Ectodermal cell (in vitro differentiated cells): Measurements from ENCODE around the gene RDH5.

Experiments
- H3K27ac ChIP-seq: 2 replicates; pipeline ENCODE4 v1.7.0; 2013; ENCODE audit warnings: mild to moderate bottlenecking, low read depth, low read length; ENCODE audit not compliant: insufficient read depth, poor library complexity, severe bottlenecking
- H3K27me3 ChIP-seq: 2 replicates; pipeline ENCODE4 v1.7.0; 2013; ENCODE audit warnings: mild to moderate bottlenecking, low read length; ENCODE audit not compliant: insufficient read depth, control insufficient read depth, poor library complexity, severe bottlenecking
- H3K36me3 ChIP-seq: one replicate; pipeline ENCODE4 v1.7.0; 2013; ENCODE audit warnings: low read length; ENCODE audit not compliant: control insufficient read depth, insufficient read depth
- H3K4me1 ChIP-seq: one replicate; pipeline ENCODE4 v1.7.0; 2013; ENCODE audit warnings: low read length; ENCODE audit not compliant: control insufficient read depth, insufficient read depth
- H3K4me3 ChIP-seq: 2 replicates; pipeline ENCODE4 v1.7.0; 2013; ENCODE audit warnings: low read depth, low read length, control low read depth; ENCODE audit not compliant: insufficient read depth
- H3K9me3 ChIP-seq: 2 replicates; pipeline ENCODE4 v1.7.0; 2013; ENCODE audit warnings: mild to moderate bottlenecking, low read length, moderate library complexity; ENCODE audit not compliant: control insufficient read depth
- WGBS, 2 experiments: methylation state at CpG; one replicate each; pipeline ENCODE4 v1.1.7; 2013; ENCODE audit warnings: missing lambda C conversion rate in 2 of 2; 5-methylcytosine and 5-hydroxymethylcytosine counted together

The RDH5 gene

DNA sequence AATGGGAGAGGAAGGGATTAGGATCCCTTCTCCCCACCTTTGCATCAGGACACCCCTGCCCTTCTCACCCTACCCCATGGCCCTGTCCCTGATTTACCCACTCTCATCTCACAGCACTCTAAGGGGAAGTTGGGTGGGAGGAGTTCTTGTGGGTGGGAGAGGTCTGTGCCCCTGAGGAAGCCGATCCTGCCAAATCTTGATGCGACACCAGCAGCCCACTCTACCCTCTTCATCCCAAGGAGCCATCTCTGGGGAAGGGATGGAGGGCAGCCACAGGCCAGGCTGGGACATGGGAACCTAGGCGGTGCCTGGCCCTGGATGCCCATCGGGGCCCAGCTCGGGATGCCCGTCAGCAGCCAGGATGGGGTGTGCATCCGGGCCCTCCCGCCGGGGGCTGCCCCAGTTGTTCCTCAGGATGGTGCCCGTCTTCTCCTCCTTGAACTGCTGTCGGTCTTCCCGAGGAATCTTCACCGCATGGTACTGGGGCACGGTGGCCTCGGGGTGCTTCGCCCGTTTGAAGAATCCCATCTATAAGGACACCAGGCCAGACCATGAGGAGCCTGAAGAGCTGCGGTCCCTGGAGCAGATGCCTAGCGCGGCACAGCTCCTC is 35.3 kb upstream of the RDH5 start:
- no peaks in the 10 kb centered on the region for H3K9me3 ChIP-seq
- no peak overlapping the region for H3K27ac ChIP-seq
- H3K4me1 ChIP-seq = peaks cover 4% of the 10 kb centered on the region
- WGBS, 2 experiments = 95 to 98% methylated on average over 20 of the region's 20 CpGs
- peaks cover 4% of the 10 kb centered on the region for H3K36me3 ChIP-seq
- H3K27me3 ChIP-seq = no peaks in the 10 kb centered on the region
- no peak overlapping the region for H3K4me3 ChIP-seq

DNA sequence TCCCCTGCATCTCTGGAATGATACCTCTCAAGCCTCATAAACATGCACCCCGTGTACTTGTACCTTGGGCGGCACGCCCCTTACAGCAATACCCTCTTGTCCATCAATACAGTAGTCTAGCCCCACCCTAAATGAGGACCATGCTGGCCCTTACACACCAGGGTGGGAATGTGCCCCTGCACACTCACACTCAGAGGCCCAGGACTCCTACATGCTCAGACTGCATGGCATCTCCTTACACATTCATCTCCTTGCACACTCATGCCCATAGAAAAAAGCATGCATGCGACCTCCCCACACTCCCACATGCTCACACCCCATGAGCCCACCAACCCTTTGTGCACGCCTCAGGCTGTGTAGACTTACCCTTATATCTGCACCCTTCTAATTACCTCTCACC is 34.5 kb upstream of the RDH5 start:
- Histone ChIP-seq H3K4me1 (peaks cover 4% of the 10 kb centered on the region), H3K36me3 (peaks cover 4% of the 10 kb centered on the region), H3K27ac (no peak overlapping the region), H3K4me3 (no peak overlapping the region), H3K9me3 (no peaks in the 10 kb centered on the region), H3K27me3 (no peaks in the 10 kb centered on the region)
- WGBS, 2 experiments = 93 to 96% methylated on average over 5 of the region's 5 CpGs

DNA sequence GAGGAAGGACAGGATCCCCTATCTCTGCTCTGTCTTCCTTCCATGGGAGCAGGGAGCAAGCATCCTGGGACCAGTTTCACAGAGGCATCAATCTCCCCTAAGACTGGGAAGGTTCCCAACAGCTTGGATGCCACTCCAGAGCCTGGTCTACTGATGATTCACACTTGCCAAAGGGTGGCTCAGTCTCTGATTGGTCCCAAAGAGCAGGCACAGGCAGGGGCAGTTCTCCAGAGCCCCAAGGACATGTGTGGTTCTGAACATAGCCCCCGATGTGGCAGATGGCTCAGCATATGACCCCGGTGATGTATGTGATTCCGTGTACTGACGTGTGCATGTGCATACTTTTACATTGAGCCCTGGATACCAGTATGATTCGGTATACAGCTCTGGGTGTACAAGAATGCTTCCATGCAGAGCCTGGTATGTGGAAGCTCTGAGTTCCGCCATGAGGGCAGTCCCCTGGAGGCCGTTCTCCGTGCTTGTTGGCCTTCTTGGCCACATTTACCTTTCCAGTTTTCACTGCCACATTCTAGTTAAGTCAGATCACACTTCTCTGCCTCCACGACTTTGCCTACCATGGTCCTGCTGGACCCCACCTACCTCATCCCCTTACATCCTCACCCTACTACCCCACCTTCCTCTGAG is 33.7 kb upstream of the RDH5 start:
- H3K4me1 ChIP-seq = peaks cover 4% of the 10 kb centered on the region
- H3K36me3 ChIP-seq = peaks cover 4% of the 10 kb centered on the region
- H3K27me3 ChIP-seq = no peaks in the 10 kb centered on the region
- 93 to 95% methylated on average over 9 of the region's 9 CpGs for WGBS, 2 experiments
- H3K4me3 ChIP-seq = no peak overlapping the region
- H3K9me3 ChIP-seq = no peaks in the 10 kb centered on the region
- no peak overlapping the region for H3K27ac ChIP-seq

DNA sequence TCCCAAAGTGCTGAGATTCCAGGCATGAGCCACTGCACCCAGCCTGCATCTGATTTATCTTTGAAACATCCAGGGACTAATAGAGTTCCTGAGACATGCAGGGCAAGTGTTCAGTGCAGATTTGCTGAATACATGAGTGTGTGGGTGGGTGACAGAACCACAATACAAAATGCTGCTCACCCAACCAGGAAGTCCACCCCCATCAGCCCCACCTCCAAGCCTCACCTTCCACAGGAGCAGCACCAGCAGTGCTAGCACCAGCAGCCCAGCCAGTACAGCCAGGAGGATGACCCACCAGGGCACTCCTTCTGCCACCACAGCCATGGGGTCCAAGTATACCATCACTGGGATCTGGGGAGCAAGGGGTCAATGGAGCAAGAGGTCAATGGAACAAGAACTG is 32.4 kb upstream of the RDH5 start:
- no peaks in the 10 kb centered on the region for H3K4me1 ChIP-seq
- no peaks in the 10 kb centered on the region for H3K27me3 ChIP-seq
- H3K27ac ChIP-seq = no peak overlapping the region
- H3K36me3 ChIP-seq = peaks cover 4% of the 10 kb centered on the region
- H3K9me3 ChIP-seq = no peaks in the 10 kb centered on the region
- no peak overlapping the region for H3K4me3 ChIP-seq

DNA sequence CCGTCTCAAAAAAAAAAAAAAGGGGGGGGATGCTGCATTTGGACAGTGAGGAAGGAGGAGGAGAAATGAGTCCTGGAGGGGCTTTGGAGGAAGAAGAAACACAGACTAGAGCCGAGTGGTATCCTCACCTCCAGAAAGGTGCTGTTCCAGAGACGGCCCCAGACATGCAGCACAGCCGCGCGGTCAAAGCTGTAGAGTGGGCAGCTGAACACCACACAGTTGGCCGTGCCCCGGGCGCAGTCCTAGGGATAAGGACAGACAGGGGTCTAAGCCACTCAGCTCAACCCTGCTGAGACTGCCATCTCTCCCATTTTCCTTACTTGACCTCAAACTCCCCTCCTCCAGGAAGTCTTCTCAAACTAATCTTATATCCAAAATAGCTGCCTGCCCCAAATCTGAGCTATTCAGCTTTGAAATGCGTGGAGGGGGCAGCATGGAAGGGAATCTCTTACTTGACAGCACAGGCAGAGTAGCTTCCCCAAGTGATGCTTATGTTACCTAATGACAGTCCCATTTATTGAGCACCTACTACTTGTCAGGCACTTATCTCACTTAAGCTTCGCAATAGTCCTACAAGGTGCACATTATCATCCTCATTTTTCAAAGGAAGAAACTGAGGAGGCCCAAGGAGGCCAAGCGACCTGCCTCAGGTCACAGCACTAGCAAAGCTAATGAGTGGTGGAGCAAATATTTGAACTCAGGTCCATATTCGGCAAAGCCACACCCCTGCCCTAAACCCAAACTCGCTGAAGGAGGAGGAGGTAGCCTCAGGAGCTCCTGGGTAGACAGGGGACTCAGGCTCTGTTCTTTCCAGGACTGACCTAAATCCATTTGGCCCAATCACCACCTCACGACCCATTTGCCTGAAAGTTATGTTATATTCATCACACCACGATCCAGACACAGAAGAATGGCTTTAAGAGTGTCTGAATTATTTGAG is 31.2 kb upstream of the RDH5 start:
- no peak overlapping the region for H3K27ac ChIP-seq
- WGBS, 2 experiments = 93 to 94% methylated on average over 16 of the region's 16 CpGs

DNA sequence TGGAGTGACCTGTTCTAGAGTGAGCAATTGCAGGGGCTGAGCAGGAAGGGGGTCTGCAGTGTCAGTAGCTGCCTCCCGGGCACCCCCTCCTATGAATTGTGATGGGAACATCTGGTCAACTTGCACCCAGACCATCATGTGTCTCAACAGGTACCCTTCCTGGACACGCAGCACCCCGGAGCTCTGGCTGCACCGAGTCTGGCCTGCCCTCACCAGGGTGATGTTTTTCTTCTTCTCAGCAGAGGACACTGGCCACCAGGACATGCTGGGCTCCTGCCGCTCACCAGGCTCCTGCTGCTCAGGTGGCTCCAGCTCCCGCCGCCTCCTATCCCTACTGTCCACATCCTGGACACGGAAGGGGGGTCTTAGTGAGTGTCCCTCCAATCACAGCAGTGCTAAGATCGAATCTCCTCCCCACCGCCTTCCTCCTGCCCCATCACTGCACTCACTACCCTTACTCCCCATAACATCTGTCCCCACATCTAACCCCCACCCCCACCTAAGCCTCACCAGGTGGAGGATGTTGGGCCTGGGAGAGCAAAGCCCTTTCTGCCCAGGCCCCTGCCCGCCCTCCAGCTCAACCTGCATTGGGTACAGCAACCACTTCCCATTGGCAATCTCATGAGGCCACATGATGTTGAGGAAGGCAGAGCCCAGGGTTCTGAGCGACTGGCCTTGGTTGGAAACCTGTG is 27.4 kb upstream of the RDH5 start:
- H3K27me3 ChIP-seq = no peaks in the 10 kb centered on the region
- peaks cover 16% of the 10 kb centered on the region for H3K36me3 ChIP-seq

More for the DNA sequence above, 31.2 kb upstream of the RDH5 start:
- Histone ChIP-seq H3K36me3 (peaks cover 7% of the 10 kb centered on the region), H3K9me3 (no peaks in the 10 kb centered on the region), H3K4me3 (no peak overlapping the region), H3K4me1 (no peaks in the 10 kb centered on the region), H3K27me3 (no peaks in the 10 kb centered on the region)

DNA sequence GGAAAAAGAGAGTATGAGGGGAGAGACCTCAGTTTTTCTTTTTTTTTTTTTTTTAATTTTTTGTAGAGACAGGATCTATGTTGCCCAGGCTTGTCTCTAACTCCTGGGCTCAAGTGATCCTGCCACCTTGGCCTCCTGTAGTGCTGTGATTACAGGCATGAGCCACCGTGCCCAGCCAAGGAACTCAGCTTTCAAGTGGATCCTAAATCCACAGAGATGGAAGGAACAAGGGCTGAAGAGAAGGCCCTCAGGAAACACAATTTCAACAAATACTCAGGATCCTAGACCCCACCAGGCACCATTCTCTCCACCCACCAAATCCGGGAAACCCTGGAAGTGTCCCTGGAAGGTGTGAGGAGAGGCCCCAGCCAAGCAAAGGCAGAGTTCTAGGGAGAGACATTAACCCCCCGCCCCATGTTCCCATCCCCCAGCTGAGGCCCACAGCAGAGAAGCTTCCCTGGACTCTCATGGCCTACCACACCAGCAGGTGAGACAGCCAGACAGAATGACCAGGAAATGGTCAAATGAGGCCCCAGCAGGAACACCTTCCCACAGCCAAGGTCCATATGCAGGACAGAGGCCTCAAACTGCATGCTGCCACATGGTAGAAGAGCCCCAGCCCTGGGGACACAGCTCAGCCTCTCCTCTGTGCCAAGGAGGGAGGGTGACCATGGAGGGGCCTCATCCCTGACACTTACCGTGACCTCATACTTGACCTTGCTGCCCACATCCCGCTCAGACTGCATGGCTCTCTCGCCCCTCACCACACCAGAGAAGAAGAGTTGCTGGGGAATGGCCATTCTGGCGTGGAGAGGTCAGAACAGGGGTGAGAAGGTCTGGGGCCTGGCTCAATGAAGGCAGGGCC is 26.6 kb upstream of the RDH5 start:
- no peak overlapping the region for H3K27ac ChIP-seq
- peaks cover 12% of the 10 kb centered on the region for H3K36me3 ChIP-seq
- no peaks in the 10 kb centered on the region for H3K4me1 ChIP-seq
- H3K27me3 ChIP-seq = no peaks in the 10 kb centered on the region
- H3K4me3 ChIP-seq = no peak overlapping the region
- no peaks in the 10 kb centered on the region for H3K9me3 ChIP-seq
- WGBS, 2 experiments = 92 to 96% methylated on average over 7 of the region's 7 CpGs

More for the DNA sequence above, 27.4 kb upstream of the RDH5 start:
- Histone ChIP-seq H3K4me3 (no peak overlapping the region), H3K4me1 (no peaks in the 10 kb centered on the region), H3K27ac (no peak overlapping the region), H3K9me3 (no peaks in the 10 kb centered on the region)
- WGBS, 2 experiments = 93 to 96% methylated on average over 12 of the region's 12 CpGs

DNA sequence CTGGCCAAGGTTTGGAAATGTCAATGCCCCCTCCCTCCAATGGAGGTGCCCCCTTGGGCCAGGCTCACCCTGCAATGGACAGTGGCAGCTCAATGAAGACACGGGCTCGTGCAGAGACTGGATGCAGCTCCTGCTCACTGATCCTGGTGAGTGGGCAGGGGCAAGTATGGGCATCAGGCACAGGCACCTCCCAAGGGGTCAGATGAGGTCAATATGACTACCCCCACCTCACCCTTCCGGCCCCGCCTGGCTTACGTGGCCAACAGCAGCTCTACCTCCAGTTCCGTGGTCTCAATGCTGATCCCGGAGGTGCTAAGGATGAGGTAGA is 26.0 kb upstream of the RDH5 start:
- H3K36me3 ChIP-seq = peaks cover 12% of the 10 kb centered on the region
- WGBS, 2 experiments = 96% methylated on average over 7 of the region's 7 CpGs

DNA sequence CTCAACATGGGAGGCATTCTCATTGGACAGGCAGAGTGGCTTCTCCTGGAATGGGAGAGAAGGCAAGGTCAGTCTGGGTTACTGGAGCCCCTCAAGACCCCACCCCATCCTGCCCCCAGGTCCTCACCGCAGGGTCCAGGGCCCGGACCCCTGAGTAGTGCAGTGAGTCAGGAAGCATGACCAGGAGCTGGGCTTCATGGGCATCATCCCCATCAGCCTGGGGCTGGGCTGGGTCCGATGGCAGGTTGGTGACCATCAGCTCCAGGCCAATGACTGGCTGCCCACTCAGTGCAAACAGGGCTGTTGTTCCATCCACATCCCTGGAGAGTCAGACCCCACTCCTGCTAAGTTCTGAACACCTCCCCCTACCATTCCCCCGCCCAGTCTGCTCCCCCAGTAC is 25.5 kb upstream of the RDH5 start:
- no peaks in the 10 kb centered on the region for H3K9me3 ChIP-seq
- 91 to 96% methylated on average over 4 of the region's 4 CpGs for WGBS, 2 experiments
- no peaks in the 10 kb centered on the region for H3K27me3 ChIP-seq
- no peak overlapping the region for H3K4me3 ChIP-seq
- peaks cover 12% of the 10 kb centered on the region for H3K36me3 ChIP-seq
- H3K27ac ChIP-seq = no peak overlapping the region
- no peaks in the 10 kb centered on the region for H3K4me1 ChIP-seq

More for the DNA sequence above, 26.0 kb upstream of the RDH5 start:
- Histone ChIP-seq H3K4me1 (no peaks in the 10 kb centered on the region), H3K4me3 (no peak overlapping the region), H3K27me3 (no peaks in the 10 kb centered on the region), H3K9me3 (no peaks in the 10 kb centered on the region), H3K27ac (no peak overlapping the region)
